ENCODE data around the gene RCSD1.
A peak's percentile ranks its signal among the peaks of the same experiment; 100 is the strongest.

The RCSD1 gene

DNA sequence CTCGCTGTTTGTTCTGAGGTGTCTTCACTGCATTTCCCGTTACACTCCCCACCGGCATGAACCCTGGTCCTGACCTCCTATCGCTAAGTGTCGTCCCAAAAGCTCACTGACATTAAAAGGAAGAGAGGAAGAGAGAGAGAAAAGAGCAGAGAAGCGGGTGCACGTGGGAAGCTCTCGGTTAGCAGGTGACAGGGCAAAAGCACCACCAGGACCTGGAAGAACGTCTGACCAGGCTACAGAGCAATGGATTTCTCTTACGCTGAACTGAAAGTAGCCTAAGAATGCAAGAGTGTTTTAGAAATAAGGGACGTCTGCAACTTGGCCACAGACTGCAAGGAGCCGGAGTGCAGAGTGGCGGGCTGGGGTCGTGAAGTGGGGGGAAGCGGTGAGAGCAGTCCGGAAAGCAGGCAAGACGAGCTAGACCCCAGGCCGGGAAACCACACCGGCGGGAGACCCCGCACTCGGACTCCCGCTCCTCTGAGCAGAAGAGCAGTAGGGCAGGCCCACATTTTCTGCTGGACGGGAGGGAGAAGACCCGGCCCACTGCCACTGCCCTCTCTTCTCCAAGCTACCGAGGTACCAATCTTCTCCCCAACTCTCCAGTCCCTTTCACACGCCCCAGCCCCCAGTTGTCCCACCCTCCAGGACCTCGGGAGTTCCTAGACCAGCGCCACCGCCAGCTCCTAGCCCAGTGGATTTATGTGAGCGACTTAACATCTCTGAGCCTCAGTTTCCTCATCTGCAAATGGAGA, 83.5 kb downstream of the RCSD1 start:
- peak overlapping the region; percentile 79 for H3K4me3 ChIP-seq (replicated peaks; ENCODE audit: low read depth, low read length)
- TF ChIP-seq, protein P1, sequence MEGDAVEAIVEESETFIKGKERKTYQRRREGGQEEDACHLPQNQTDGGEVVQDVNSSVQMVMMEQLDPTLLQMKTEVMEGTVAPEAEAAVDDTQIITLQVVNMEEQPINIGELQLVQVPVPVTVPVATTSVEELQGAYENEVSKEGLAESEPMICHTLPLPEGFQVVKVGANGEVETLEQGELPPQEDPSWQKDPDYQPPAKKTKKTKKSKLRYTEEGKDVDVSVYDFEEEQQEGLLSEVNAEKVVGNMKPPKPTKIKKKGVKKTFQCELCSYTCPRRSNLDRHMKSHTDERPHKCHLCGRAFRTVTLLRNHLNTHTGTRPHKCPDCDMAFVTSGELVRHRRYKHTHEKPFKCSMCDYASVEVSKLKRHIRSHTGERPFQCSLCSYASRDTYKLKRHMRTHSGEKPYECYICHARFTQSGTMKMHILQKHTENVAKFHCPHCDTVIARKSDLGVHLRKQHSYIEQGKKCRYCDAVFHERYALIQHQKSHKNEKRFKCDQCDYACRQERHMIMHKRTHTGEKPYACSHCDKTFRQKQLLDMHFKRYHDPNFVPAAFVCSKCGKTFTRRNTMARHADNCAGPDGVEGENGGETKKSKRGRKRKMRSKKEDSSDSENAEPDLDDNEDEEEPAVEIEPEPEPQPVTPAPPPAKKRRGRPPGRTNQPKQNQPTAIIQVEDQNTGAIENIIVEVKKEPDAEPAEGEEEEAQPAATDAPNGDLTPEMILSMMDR (IDR thresholded peaks at IDR 0.05; ENCODE audit: low read length, missing control alignments): no peak
- DNase-seq (ENCODE audit: low read depth): peak; percentile 40

DNA sequence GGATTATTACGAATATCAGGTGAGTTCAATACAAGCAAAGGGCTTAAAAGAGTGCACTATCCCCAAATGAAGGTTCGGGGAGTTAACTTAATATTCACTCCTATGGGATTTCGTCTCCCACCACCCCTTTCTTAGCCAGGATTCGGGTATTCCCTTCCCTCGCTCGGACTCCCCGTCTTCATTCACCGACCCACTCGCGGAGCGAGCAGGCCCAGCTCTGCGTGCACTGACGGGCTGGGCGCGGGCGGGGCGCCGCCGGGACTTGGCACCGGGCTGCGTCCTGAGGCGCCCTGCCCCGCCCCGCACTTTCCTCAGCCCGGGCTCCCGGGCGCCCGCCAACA, 84.0 kb downstream of the RCSD1 start:
- peak overlapping the region; percentile 79 for H3K4me3 ChIP-seq (replicated peaks; ENCODE audit: low read depth, low read length)
- TF ChIP-seq, protein P1 (IDR thresholded peaks at IDR 0.05; ENCODE audit: low read length, missing control alignments): no peak
- no peak for DNase-seq (ENCODE audit: low read depth)

DNA sequence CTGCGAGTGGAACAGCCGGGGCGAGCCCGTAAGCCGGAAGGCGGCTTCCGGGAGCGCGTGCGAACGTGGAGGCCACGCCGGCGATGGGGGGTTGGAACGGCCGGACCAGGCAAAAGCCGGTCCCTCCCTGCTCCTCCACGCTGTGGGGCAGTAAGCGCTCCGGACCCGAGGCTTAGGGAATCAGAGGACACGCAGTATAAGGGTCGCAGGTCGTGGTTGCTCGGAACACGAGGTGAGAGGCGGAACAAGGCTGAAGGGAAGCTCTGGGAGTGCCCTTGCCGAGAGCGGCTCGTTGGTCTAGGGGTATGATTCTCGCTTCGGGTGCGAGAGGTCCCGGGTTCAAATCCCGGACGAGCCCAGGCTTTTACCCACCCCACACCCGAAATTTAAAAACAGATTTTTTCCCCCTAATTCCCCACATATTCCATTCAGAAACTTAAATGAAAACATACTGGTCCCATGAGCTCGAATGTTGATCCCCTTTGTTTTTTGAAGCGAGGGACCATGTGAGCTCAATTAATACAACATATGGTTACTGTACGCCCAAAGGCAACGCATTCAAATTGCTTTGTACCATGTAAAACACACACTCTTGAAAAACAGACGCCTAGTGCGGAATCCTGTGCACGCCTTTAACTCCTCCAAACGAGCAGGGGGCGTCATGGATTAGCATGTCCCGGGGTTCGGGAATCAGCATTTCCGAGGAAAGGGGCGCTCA, 84.6 kb downstream of the RCSD1 start:
- DNase-seq (ENCODE audit: low read depth): peak; percentile 86
- peak overlapping the region; percentile 79 for H3K4me3 ChIP-seq (replicated peaks; ENCODE audit: low read depth, low read length)
- TF ChIP-seq, protein P1 (IDR thresholded peaks at IDR 0.05; ENCODE audit: low read length, missing control alignments): no peak

DNA sequence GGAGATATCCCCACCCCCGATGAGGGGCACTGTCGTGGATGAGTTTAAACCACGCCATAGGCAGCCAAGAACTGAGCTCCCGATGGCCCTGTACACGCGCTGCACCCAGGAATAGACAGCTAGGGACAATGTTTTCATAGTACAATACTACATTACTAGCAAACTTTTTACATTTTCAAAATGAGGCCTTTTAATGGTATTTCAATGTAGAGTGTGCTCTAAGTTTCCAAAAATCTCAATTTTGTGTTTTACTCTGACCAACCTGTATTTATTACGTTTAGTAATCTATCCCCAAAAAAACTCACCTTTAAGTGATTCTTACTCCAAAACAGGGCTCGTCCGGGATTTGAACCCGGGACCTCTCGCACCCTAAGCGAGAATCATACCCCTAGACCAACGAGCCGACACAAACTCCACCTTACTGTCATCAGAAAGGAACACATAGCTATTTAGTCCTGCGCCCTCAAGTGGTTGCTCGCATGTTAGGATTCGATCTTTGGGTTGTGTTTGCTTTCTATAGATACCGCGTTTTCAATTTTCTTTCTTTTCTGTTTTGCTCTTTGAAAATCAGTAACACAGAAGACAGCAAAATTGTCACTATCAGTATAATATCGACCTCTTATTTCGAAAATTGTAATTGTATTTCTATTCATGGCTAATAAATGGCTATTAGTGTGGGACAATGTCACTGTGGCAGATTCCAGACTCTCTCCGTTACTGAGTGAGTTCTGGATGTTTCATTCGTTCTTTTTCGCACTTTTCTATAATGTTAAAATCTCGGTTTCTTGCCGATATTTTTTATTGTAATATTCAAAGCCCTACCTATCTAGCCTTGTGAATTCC, 85.3 kb downstream of the RCSD1 start:
- peak overlapping the region; percentile 79 for H3K4me3 ChIP-seq (replicated peaks; ENCODE audit: low read depth, low read length)
- peak; percentile 94 for DNase-seq (ENCODE audit: low read depth)
- TF ChIP-seq, protein P1 (IDR thresholded peaks at IDR 0.05; ENCODE audit: low read length, missing control alignments): peak; percentile 88

DNA sequence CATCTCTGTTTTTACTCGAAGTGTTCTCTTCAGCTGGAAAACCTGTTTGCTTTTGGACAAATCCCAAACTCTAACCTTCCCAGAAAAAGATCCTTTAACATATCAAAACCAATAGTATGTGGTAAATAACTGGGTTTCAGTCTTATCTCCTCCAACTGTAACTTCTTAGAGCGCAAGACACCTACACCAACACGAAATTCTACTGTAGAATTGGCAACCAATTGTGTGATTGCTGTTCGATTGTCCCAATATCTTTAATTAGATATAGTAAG, 85.9 kb downstream of the RCSD1 start:
- TF ChIP-seq, protein P1 (IDR thresholded peaks at IDR 0.05; ENCODE audit: low read length, missing control alignments): no peak
- DNase-seq (ENCODE audit: low read depth): no peak
- peak overlapping the region; percentile 79 for H3K4me3 ChIP-seq (replicated peaks; ENCODE audit: low read depth, low read length)

DNA sequence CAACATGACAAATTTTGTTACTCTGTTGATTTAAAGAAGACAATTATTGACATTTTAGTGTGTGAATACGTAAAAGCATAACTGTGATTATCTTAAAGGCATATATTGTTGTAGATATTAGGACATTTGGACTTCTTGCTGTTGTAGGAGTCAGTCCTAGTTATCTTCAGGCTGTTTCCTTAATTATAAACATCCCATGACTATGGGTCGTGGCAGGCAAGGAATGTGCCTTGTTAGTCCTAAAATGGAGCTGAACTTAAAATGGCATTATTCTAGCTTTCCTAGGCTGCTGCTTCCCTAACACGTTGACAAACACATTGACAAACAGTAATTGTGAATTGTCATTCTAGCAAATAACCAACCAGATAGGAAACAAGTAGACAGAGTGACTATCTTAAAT, 87.3 kb downstream of the RCSD1 start:
- TF ChIP-seq, protein P1 (IDR thresholded peaks at IDR 0.05; ENCODE audit: low read length, missing control alignments): no peak
- H3K4me3 ChIP-seq (replicated peaks; ENCODE audit: low read depth, low read length): no peak overlapping the region
- peak; percentile 11 for DNase-seq (ENCODE audit: low read depth)
